Chondrocyte (in vitro differentiated cells): ENCODE data around the gene NPC1L1. TPM values are rescaled to one million over a fixed set of nuclear protein-coding genes. Genes with fewer than 3 reads are reported as not detected.
"Not testable (repeated sequence)": the region's sequence is repeated elsewhere in the genome, so short reads cannot be mapped to it uniquely, and the experiment has no call there.

Experiments used
- DNase-seq: peaks from one replicate; pipeline ENCODE4 v3.0.0; 2021; ENCODE audit warnings: mixed read lengths, low spot score
- H3K27ac Mint-ChIP-seq: one replicate; pipeline ENCODE4 v1.8.0; 2021; ENCODE audit warnings: mild to moderate bottlenecking, moderate library complexity, mixed read lengths; ENCODE audit not compliant: unreplicated experiment
- H3K27me3 Mint-ChIP-seq: 2 replicates; pipeline ENCODE4 v1.8.0; 2021; ENCODE audit warnings: low read depth, mixed read lengths
- H3K36me3 Mint-ChIP-seq: 2 replicates; pipeline ENCODE4 v1.8.0; 2021; ENCODE audit warnings: low read depth, mixed read lengths
- H3K4me1 Mint-ChIP-seq: 2 replicates; pipeline ENCODE4 v1.8.0; 2021; ENCODE audit warnings: low read depth, mild to moderate bottlenecking, mixed read lengths
- H3K4me3 Mint-ChIP-seq: one replicate; pipeline ENCODE4 v1.8.0; 2021; ENCODE audit warnings: mild to moderate bottlenecking, moderate library complexity, mixed read lengths; ENCODE audit not compliant: unreplicated experiment
- H3K9me3 Mint-ChIP-seq: 2 replicates; pipeline ENCODE4 v1.8.0; 2021; ENCODE audit warnings: low read depth, mixed read lengths
- total RNA-seq: library from RNA; stranded (reverse); gene quantifications from 3 replicates; pipeline ENCODE4 v1.2.1, GENCODE V29; 2021
- TF ChIP-seq, protein P1 (sequence below): fragments of 200-600 bp; sonication (generic); IDR thresholded peaks from 2 replicates; pipeline ENCODE4 v1.5.0; 2021; ENCODE audit warnings: antibody characterized with exemption, mild to moderate bottlenecking, moderate library complexity

The NPC1L1 gene
- total RNA-seq, 1 donor from 2014 or later = not detected

DNA sequence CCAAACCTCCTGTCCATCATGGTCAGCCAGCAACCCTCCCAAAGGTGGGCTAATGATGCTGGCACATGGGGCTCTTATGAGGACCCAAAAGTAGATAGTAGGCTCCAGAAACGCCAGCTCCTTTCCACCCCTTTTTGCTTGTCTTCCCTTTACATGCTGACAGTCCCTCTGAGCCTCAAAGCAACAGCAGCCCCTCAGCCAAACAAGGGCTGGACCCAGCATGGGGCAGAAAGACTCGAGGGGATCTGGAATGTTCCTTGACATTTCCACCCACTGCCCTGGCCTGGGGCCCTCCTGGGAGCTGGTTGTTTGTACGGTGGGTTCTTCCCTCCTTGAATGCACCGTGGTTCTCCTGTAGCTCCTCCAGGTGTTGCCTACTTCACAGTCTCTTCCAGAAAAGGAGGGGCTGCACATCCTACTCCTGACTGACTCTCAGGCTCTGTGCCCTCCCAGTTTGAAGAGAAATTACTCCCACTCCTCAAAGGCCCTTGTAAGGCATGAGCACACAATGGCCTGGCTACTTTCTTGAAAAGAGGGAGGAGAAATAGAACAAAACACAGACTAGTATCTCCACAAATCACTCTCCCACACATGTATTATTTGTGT is 29.2 kb downstream of the NPC1L1 start:
- Mint-ChIP-seq H3K27ac (no peak overlapping the region), H3K4me1 (no peaks in the 10 kb centered on the region), H3K4me3 (no peak overlapping the region), H3K9me3 (peaks cover 8% of the 10 kb centered on the region), H3K27me3 (peaks cover 26% of the 10 kb centered on the region), H3K36me3 (no peaks in the 10 kb centered on the region)
- TF ChIP-seq, protein P1, sequence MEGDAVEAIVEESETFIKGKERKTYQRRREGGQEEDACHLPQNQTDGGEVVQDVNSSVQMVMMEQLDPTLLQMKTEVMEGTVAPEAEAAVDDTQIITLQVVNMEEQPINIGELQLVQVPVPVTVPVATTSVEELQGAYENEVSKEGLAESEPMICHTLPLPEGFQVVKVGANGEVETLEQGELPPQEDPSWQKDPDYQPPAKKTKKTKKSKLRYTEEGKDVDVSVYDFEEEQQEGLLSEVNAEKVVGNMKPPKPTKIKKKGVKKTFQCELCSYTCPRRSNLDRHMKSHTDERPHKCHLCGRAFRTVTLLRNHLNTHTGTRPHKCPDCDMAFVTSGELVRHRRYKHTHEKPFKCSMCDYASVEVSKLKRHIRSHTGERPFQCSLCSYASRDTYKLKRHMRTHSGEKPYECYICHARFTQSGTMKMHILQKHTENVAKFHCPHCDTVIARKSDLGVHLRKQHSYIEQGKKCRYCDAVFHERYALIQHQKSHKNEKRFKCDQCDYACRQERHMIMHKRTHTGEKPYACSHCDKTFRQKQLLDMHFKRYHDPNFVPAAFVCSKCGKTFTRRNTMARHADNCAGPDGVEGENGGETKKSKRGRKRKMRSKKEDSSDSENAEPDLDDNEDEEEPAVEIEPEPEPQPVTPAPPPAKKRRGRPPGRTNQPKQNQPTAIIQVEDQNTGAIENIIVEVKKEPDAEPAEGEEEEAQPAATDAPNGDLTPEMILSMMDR = no peak
- DNase-seq = no peak

DNA sequence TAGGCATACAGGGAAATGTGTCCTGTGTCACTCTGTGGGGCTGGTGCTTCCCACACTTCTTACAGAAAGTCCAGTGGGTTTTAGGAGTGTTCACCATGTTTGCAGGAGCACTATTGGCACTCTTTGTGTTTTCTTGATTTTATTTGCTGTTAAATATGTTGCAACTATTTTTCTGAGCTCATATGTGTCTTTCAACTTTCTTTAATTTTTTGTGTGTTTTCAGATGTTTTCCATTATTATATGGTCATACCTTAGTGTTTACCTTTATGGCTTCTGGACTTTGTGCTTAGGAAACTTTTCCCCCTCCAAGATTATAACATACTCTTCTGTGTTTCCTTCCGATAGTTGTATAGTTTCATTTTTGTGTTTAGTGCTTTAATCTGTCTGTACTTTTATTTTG is 29.9 kb downstream of the NPC1L1 start:
- peaks cover 30% of the 10 kb centered on the region for H3K27me3 Mint-ChIP-seq
- no peak for DNase-seq
- H3K4me1 Mint-ChIP-seq = no peaks in the 10 kb centered on the region
- TF ChIP-seq, protein P1 = no peak
- H3K27ac Mint-ChIP-seq = no peak overlapping the region
- no peaks in the 10 kb centered on the region for H3K36me3 Mint-ChIP-seq
- peaks cover 11% of the 10 kb centered on the region for H3K9me3 Mint-ChIP-seq
- no peak overlapping the region for H3K4me3 Mint-ChIP-seq

DNA sequence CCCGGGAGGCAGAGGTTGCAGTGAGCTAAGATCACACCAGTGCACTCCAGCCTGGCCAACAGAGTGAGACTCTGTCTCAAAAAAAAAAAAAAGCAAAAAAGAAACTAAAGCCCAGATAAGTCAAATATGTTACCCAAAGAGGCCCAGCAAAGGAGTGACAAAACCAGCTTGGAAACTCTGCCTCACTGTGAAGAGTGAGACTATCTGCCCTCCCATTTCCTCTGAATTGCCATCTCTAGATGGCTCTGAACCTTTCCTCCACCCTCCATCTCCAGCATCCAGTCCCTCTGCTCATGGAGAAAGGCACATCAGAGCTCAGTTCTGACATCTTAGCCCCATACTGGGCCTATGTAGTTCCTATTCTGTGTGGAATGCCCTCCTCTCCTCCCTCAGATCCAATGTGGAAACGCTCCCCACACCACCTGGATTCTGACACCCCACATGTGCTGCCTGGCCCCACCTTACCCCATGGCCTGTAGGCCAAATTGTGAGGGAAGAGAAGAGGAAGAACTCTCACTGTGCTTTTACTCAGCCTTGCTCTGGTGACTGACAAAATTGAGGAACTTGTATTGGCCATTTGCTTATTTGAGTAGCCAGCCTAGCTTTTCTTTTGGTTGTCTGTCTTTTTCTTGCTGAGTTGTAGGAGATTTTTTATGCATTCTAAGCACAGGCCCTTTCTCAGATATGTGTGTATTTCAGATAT is 32.7 kb downstream of the NPC1L1 start:
- Mint-ChIP-seq H3K4me1 (no peaks in the 10 kb centered on the region), H3K9me3 (peaks cover 11% of the 10 kb centered on the region), H3K27ac (no peak overlapping the region), H3K27me3 (peaks cover 38% of the 10 kb centered on the region), H3K36me3 (no peaks in the 10 kb centered on the region), H3K4me3 (no peak overlapping the region)
- TF ChIP-seq, protein P1 = no peak
- no peak for DNase-seq

DNA sequence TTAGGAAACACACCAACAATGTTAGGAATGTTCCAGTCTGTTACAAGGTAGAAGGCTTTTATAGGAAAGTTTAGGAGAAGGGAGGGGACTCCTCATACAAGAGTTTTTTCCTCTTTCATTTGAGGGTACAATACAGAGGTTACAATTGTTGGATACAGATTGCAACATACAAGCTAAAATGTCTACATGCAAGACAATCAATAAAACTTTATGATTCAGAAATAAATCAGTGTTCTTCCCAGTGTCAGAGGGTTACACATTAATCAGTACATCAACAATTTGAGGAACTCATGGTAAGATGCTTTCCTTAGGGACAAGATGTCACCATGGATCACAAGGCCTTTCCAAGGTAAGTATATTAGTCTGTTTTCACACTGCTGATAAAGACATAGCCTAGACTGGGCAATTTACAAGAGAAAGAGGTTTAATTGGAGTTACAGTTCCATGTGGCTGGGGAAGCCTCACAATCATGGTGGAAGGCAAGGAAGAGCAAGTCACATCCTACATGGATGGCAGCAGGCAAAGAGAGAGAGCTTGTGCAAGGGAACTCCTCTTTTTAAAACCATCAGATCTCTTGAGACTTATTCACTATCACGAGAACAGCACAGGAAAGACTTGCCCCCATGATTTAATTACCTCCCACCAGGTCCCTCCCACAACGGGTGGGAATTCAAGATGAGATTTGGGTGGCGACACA is 34.4 kb downstream of the NPC1L1 start:
- H3K4me1 Mint-ChIP-seq, H3K36me3 Mint-ChIP-seq, DNase-seq, H3K4me3 Mint-ChIP-seq, H3K27ac Mint-ChIP-seq: not testable (repeated sequence)
- Mint-ChIP-seq H3K9me3 (peaks cover 11% of the 10 kb centered on the region), H3K27me3 (peaks cover 43% of the 10 kb centered on the region)

DNA sequence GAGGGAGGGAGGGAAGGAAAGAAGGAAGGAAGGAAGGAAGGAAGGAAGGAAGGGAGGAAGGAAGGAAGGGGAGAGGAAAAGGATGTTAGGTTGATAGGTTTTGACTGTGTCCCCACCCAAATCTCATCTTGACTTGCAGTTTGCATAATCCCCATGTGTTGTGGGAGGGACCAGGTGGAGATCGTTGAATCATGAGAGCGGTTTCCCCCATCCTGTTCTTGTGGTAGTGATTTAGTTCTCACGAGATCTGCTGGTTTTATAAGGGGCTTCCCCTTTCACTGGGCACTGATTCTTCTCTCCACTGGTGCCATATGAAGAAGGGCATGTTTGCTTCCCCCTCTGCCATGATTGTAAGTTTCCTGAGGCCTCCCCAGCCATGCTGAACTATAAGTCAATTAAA is 35.5 kb downstream of the NPC1L1 start:
- no peaks in the 10 kb centered on the region for H3K36me3 Mint-ChIP-seq
- DNase-seq = no peak
- peaks cover 36% of the 10 kb centered on the region for H3K27me3 Mint-ChIP-seq
- H3K4me3 Mint-ChIP-seq = no peak overlapping the region
- H3K4me1 Mint-ChIP-seq = no peaks in the 10 kb centered on the region
- H3K27ac Mint-ChIP-seq = no peak overlapping the region
- TF ChIP-seq, protein P1 = no peak
- H3K9me3 Mint-ChIP-seq = peaks cover 11% of the 10 kb centered on the region
